ENCODE results near the gene RRM1.

RRM1 gene

DNA sequence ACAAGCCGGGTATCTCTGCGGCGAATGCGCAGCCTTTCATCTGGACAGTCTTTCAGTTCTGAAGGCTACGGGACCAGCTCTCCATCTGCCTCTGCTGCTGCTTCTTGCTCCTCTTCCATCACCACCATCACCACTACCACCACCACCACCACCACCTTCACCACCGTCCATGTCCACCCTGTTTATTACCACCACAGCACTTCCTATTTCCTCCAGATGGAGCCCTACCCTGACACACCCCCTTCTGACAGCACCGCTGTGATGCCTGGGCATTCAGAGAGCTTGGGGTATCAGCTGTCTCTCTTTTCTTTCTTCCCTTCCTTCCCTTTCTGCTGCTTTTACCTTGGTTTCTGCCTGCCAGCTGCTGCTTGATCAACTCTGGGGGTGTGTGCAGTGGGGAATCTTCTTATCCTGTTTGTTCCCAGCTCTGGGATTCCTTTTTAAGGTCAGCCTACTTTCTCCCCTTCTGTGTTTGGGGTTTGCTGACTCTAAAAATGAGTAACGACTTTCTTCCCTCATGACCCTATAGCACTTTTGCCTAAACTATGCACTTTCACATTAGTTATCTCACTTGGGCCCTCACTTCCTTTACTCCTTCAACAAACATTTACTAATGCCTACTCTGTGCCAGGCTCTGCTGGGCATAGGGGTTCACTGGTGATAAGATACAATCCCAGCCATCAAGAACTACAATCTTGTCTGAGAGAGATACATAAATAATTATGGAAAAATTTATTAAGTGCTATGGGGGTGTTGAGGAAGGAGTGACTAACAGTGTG, 7.8 kb upstream of the RRM1 start:
- Histone ChIP-seq H3K27ac (no peak overlapping the region), H3K36me3 (ENCODE audit: insufficient read depth, low read length) (no peaks in the 10 kb centered on the region), H3K9ac (ENCODE audit: insufficient read length) (no peak overlapping the region), H3K9me3 (ENCODE audit: low read depth, low read length) (no peaks in the 10 kb centered on the region), H3K4me3 (no peak overlapping the region)
- TF ChIP-seq FOXP2 (optimal IDR thresholded peaks at IDR 0.05; ENCODE audit: control extremely low read depth, extremely low read length, insufficient read depth) (no peak), POLR2AphosphoS5 (IDR thresholded peaks at IDR 0.05; ENCODE audit: borderline replicate concordance, low read depth, low read length) (no peak), EZH2 (IDR thresholded peaks at IDR 0.05) (no peak)
- no peak for DNase-seq (ENCODE audit: low read depth, low spot score)

DNA sequence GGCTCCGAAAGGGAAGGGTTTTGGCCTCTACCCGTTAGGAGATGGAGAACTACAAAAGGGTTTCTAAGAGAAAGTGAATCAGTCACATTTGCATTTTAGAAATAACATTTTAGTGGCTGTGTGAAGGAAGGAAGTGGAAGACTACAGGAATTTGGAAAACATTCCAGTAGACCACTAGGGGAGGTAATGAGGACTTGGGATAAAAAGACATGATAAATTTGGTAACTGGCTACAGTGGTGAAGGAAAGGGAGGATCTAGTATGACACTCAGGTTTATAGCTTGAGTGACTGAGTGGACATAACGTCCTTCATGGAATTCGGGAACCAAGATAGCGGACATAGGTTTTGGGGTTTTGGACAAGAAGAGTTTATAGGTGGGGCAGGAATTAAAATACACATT, 7.0 kb upstream of the RRM1 start:
- no peak overlapping the region for H3K4me3 ChIP-seq
- H3K36me3 ChIP-seq (ENCODE audit: insufficient read depth, low read length), result no peaks in the 10 kb centered on the region
- no peak for DNase-seq (ENCODE audit: low read depth, low spot score)
- TF ChIP-seq FOXP2 (optimal IDR thresholded peaks at IDR 0.05; ENCODE audit: control extremely low read depth, extremely low read length, insufficient read depth) (no peak), EZH2 (IDR thresholded peaks at IDR 0.05) (no peak), POLR2AphosphoS5 (IDR thresholded peaks at IDR 0.05; ENCODE audit: borderline replicate concordance, low read depth, low read length) (no peak)
- H3K9ac ChIP-seq (ENCODE audit: insufficient read length), result no peak overlapping the region
- H3K27ac ChIP-seq, result no peak overlapping the region
- H3K9me3 ChIP-seq (ENCODE audit: low read depth, low read length), result no peaks in the 10 kb centered on the region

DNA sequence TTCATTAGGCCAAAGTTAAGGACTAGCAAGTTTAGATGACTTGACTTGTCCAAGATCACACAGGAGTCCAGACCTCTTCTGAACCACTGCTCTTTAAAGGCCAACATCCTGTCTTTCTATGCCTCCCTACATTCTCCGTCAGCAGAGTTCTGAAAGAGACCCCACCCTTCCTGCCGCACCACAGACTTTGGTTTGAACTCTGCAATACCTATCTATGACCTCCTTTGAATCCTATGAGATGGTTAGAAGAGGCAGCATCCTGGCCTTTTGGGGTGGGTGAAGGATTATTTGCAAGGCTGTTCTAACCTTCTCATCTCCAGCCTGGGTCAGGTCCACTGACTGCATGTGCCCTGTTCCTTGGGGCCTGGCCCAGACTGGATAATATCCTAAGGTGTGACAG, 4.3 kb upstream of the RRM1 start:
- no peak for TF ChIP-seq FOXP2 (optimal IDR thresholded peaks at IDR 0.05; ENCODE audit: control extremely low read depth, extremely low read length, insufficient read depth)
- no peak for TF ChIP-seq EZH2 (IDR thresholded peaks at IDR 0.05)
- no peak for TF ChIP-seq POLR2AphosphoS5 (IDR thresholded peaks at IDR 0.05; ENCODE audit: borderline replicate concordance, low read depth, low read length)
- no peak for DNase-seq (ENCODE audit: low read depth, low spot score)
- Histone ChIP-seq H3K9ac (ENCODE audit: insufficient read length) (no peak overlapping the region), H3K4me3 (no peak overlapping the region), H3K36me3 (ENCODE audit: insufficient read depth, low read length) (no peaks in the 10 kb centered on the region), H3K9me3 (ENCODE audit: low read depth, low read length) (no peaks in the 10 kb centered on the region), H3K27ac (no peak overlapping the region)

DNA sequence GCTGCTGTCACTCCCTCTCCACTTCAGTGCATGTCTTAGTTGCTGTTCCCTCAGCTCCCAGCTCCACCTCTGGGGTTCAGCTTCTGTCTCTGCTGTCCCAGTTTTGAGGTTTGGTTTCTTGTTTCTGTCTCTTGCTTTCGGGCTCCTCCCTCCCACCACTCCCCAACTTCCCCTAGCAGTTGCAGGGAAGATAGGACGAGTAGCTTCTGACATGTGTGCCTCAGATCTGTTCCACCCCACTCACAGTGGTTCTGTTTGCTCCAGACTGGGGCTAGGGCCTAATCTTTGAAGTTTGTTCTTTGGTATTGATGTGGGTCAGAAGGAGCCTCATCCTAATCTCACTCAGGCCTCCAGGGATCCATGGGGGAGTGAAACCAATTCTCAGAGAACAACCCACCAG, 2.6 kb upstream of the RRM1 start:
- no peak for DNase-seq (ENCODE audit: low read depth, low spot score)
- H3K9ac ChIP-seq (ENCODE audit: insufficient read length), result no peak overlapping the region
- H3K9me3 ChIP-seq (ENCODE audit: low read depth, low read length), result no peaks in the 10 kb centered on the region
- TF ChIP-seq FOXP2 (optimal IDR thresholded peaks at IDR 0.05; ENCODE audit: control extremely low read depth, extremely low read length, insufficient read depth) (no peak), EZH2 (IDR thresholded peaks at IDR 0.05) (no peak), POLR2AphosphoS5 (IDR thresholded peaks at IDR 0.05; ENCODE audit: borderline replicate concordance, low read depth, low read length) (no peak)
- no peaks in the 10 kb centered on the region for H3K36me3 ChIP-seq (ENCODE audit: insufficient read depth, low read length)
- H3K27ac ChIP-seq, result no peak overlapping the region
- H3K4me3 ChIP-seq, result no peak overlapping the region

DNA sequence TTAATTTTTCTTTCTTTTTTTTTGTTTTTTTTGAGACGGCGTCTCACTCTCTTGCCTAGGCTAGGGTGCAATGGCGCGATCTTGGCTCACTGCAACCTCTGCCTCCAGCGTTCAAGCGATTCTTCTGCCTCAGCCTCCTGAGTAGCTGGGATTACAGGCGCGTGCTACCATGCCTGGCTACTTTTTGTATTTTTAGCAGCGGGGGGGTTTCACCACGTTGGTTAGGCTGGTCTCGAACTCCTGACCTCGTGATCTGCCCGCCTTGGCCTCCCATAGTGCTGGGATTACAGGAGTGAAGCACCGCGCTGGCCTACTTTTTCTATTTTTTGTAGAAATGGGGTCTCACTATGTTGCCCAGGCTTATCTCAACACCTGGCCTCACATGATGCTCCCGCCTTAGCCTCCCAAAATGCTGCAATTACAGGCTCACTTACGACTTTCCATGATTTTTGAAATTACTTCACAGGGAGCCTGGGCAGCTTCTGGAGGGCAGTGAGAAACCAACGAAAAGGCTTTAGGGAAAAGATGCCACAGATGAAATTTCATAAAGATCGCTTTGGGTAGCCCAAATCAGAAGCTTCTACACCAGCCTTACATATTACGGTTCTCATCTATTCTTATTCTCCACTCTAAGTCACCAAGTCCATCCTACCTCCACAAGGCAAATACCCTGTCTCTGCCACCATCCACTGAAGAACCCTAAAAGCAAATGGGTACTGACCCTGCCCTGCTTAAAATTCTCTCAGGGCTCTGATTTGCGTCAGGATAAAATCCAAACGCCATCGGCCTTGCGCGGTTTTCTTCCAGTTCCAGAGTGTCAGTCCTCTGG, 866 bp upstream of the RRM1 start:
- peak overlapping the region; percentile 87 for H3K9ac ChIP-seq (ENCODE audit: insufficient read length)
- no peak for DNase-seq (ENCODE audit: low read depth, low spot score)
- H3K27ac ChIP-seq, result peak overlapping the region; percentile 91
- no peak for TF ChIP-seq FOXP2 (optimal IDR thresholded peaks at IDR 0.05; ENCODE audit: control extremely low read depth, extremely low read length, insufficient read depth)
- TF ChIP-seq EZH2 (IDR thresholded peaks at IDR 0.05), result no peak
- TF ChIP-seq POLR2AphosphoS5 (IDR thresholded peaks at IDR 0.05; ENCODE audit: borderline replicate concordance, low read depth, low read length), result no peak; the same call in 1 of the 2 replicates
- H3K9me3 ChIP-seq (ENCODE audit: low read depth, low read length), result no peaks in the 10 kb centered on the region
- H3K36me3 ChIP-seq (ENCODE audit: insufficient read depth, low read length), result peaks cover 4% of the 10 kb centered on the region; the same call in 1 of the 2 replicates
- peak overlapping the region; percentile 96 for H3K4me3 ChIP-seq

DNA sequence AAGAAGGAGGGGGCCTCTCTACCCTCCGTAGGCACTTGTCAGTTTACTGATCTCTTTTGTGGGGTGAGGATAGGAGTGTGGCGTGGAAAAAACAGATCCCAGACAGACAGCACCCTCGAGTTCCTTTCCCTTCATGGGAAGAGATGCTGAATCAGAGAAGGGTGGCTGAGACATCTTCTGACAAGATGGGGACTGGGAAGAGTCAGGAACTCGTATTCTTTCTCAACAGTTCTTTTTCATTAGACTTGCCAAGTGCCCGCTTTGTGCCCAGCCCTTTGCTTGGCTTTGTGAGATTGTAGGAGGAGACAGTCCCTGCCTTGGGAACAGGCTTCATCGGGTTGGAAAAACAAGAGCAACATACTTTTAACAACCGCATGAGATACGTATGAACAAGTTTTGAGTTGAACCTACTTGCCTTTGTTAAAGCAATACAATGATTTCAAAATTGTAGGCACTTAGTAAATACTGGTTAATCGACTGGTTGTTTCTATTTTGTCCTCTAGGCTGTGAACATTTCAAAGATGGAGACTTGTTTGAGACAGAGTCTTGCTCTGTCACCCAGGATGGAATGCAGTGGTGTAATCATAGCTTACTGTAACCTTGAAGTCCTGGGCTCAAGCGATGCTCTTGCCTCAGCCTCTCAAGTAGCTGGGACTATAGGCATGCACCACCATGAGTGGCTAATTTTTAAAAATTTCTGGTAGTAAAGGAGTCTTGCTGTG, 1.1 kb downstream of the RRM1 start:
- Histone ChIP-seq H3K27ac (peak overlapping the region; percentile 91), H3K9me3 (ENCODE audit: low read depth, low read length) (no peaks in the 10 kb centered on the region), H3K36me3 (ENCODE audit: insufficient read depth, low read length) (peaks cover 8% of the 10 kb centered on the region; the same call in 1 of the 2 replicates), H3K9ac (ENCODE audit: insufficient read length) (peak overlapping the region; percentile 87), H3K4me3 (peak overlapping the region; percentile 96)
- no peak for DNase-seq (ENCODE audit: low read depth, low spot score)
- TF ChIP-seq POLR2AphosphoS5 (IDR thresholded peaks at IDR 0.05; ENCODE audit: borderline replicate concordance, low read depth, low read length) (no peak), FOXP2 (optimal IDR thresholded peaks at IDR 0.05; ENCODE audit: control extremely low read depth, extremely low read length, insufficient read depth) (no peak), EZH2 (IDR thresholded peaks at IDR 0.05) (no peak)

DNA sequence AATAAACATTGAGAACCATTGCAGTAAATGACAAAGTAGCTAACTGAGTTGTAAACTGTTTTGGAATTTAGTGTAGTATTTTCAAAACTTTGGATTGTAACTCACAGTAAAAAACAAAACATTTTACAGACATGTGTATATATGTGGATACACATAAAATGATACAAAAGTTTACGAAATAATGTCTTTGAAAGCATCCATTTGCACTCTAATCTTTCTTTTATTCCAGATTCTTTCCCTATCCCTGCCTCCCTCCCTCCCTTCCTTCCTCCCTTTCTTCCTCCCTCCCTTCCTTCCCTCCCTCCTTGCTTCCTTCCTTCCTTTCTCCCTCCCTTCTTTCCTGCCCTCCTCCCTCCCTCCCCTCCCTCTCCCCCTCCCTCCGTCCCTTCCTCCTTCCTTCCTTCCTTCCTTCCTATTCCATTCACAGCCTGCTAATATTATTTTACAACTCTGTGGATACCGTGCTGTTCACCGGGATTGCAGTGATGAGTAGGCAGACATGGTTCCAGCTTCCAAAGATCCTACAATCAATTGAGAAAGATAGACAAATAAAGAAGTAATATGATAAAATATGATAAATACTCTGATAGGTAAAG, 3.5 kb downstream of the RRM1 start:
- no peaks in the 10 kb centered on the region for H3K9me3 ChIP-seq (ENCODE audit: low read depth, low read length)
- no peak for DNase-seq (ENCODE audit: low read depth, low spot score)
- peak overlapping the region; percentile 6 for H3K9ac ChIP-seq (ENCODE audit: insufficient read length)
- TF ChIP-seq EZH2 (IDR thresholded peaks at IDR 0.05) (no peak), POLR2AphosphoS5 (IDR thresholded peaks at IDR 0.05; ENCODE audit: borderline replicate concordance, low read depth, low read length) (no peak), FOXP2 (optimal IDR thresholded peaks at IDR 0.05; ENCODE audit: control extremely low read depth, extremely low read length, insufficient read depth) (no peak)
- peak overlapping the region; percentile 43 for H3K27ac ChIP-seq
- peak overlapping the region; percentile 53; the same call in 1 of the 2 replicates for H3K4me3 ChIP-seq
- H3K36me3 ChIP-seq (ENCODE audit: insufficient read depth, low read length), result peaks cover 27% of the 10 kb centered on the region

Measured in SK-N-MC (cell line).